Natural killer cell treated with Interleukin-12 subunit alpha and Interleukin-12 subunit beta and Interleukin-15 and Interleukin-18, amount 100 ng/mL, for 72 hours (primary cell): ENCODE data around the gene NDUFB7. TPM values are rescaled to one million over a fixed set of nuclear protein-coding genes. Genes with fewer than 3 reads are reported as not detected.
A peak's percentile ranks its signal among the peaks of the same experiment; 100 is the strongest.
"Not testable (repeated sequence)": the region's sequence is repeated elsewhere in the genome, so short reads cannot be mapped to it uniquely, and the experiment has no call there.

Experiments
- ATAC-seq, 2 donors: fragments of 150-1000 bp; cut with Tn5 transposase in 1 of 2; sonication (Bioruptor Pico), chemical (Tn5 transposase) in 1 of 2; 2 replicates each; pipeline ENCODE4 v1.10.0; 2021
- DNase-seq: peaks from one replicate; pipeline ENCODE4 v3.0.0; 2022; ENCODE audit warnings: low spot score
- H3K27ac Mint-ChIP-seq, 2 donors: 1 replicate in 1 of 2; 2 replicates in 1 of 2; pipeline ENCODE4 v1.8.0; 2022; ENCODE audit warnings: mixed read lengths in 2 of 2, mild to moderate bottlenecking in 1 of 2, moderate library complexity in 1 of 2
- H3K27me3 Mint-ChIP-seq, 2 donors: 1 replicate in 1 of 2; 2 replicates in 1 of 2; pipeline ENCODE4 v1.8.0; 2022; ENCODE audit warnings: mixed read lengths in 2 of 2
- H3K36me3 Mint-ChIP-seq: one replicate; pipeline ENCODE4 v1.8.0; 2022; ENCODE audit warnings: mixed read lengths
- H3K4me1 Mint-ChIP-seq, 2 donors: 1 replicate in 1 of 2; 2 replicates in 1 of 2; pipeline ENCODE4 v1.8.0; 2022; ENCODE audit warnings: low read depth in 2 of 2, mixed read lengths in 2 of 2, mild to moderate bottlenecking in 1 of 2
- H3K4me3 Mint-ChIP-seq: one replicate; pipeline ENCODE4 v1.8.0; 2022; ENCODE audit warnings: mixed read lengths
- H3K9me3 Mint-ChIP-seq: 2 replicates; pipeline ENCODE4 v1.8.0; 2022; ENCODE audit warnings: mixed read lengths
- total RNA-seq, 2 donors: library from RNA; stranded (reverse); gene quantifications; one replicate each; pipeline ENCODE4 v1.2.3, GENCODE V29; 2022

NDUFB7 gene
- 100 to 1,000 TPM; 109 to 167 TPM for total RNA-seq

- ATAC-seq: peak; percentile 99 to 100
- DNase-seq: peak; percentile 96
- peak within 1 kb of the TSS; percentile 78 to 90 for H3K27ac Mint-ChIP-seq
- H3K4me3 Mint-ChIP-seq: peak within 1 kb of the TSS; percentile 95
- peaks cover 21 to 40% of the 10 kb centered on the region in 2 donors for H3K4me1 Mint-ChIP-seq
- no peaks in the 10 kb centered on the region for H3K27me3 Mint-ChIP-seq
- no peaks in the 10 kb centered on the region for H3K9me3 Mint-ChIP-seq
- no peaks in the 10 kb centered on the region for H3K36me3 Mint-ChIP-seq
These were observed at the start of gene NDUFB7 for GRCh38 chr19:14571695-14572490. NDUFB7 (minus strand) TSS chr19:14572066; CDS start chr19:14572000, 66 bp downstream.

- Mint-ChIP-seq H3K4me1 (peaks cover 0 to 5% of the 10 kb centered on the region in 2 donors), H3K27me3 (peaks cover 8 to 14% of the 10 kb centered on the region in 2 donors), H3K36me3 (peaks cover 13% of the 10 kb centered on the region), H3K9me3 (peaks cover 9% of the 10 kb centered on the region), H3K4me3 (no peak overlapping the region), H3K27ac (no peak overlapping the region)
- ATAC-seq (no peak), DNase-seq (no peak)
These were observed 47.5 kb upstream of the NDUFB7 start for GRCh38 chr19:14619404-14619803.

- ATAC-seq (no peak), DNase-seq (no peak)
- H3K27me3 Mint-ChIP-seq: peaks cover 6 to 14% of the 10 kb centered on the region in 2 donors
- H3K36me3 Mint-ChIP-seq: peaks cover 13% of the 10 kb centered on the region
- no peak overlapping the region for H3K4me3 Mint-ChIP-seq
- peaks cover 9% of the 10 kb centered on the region for H3K9me3 Mint-ChIP-seq
- no peak overlapping the region for H3K27ac Mint-ChIP-seq
- peaks cover 4 to 5% of the 10 kb centered on the region in 2 donors for H3K4me1 Mint-ChIP-seq
These were observed 44.5 kb upstream of the NDUFB7 start for GRCh38 chr19:14616407-14616806.

DNA sequence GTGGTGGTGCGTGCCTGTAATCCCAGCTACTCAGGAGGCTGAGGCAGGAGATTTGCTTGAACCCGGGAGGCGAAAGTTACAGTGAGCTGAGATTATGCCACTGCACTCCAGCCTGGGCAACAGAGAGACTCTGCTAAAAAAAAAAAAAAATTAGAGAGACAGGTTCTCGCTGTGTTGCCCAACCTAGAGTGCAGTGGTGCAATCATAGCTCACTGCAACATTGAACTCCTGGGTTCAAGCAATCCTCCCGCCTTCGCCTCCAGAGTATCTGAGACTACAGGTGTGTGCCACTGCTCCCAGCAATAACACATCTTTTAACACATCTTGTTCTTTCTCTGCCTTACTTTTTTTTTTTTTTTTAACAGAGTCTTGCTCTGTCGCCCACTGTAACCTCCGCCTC is 43.8 kb upstream of the NDUFB7 start:
- Mint-ChIP-seq H3K27ac (no peak overlapping the region), H3K4me1 (peaks cover 4 to 5% of the 10 kb centered on the region in 2 donors), H3K36me3 (peaks cover 13% of the 10 kb centered on the region), H3K27me3 (peaks cover 6 to 14% of the 10 kb centered on the region in 2 donors), H3K9me3 (peaks cover 9% of the 10 kb centered on the region), H3K4me3 (no peak overlapping the region)
- ATAC-seq (no peak), DNase-seq (no peak)

DNA sequence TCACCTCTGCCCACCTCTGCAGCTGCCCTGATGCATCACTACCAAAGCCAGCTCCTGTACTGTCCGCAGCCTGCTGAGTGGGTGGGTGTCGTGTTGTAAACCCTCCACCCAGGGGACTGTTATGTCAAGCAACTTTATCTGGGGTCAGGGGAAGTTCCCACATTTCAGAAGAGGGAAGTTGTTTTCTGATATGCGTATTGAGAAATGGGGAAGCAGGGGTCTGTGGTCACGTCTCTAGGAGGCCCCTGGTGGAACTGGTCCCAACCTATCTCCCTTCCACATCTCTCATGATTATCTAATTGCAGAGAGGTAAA is 42.2 kb upstream of the NDUFB7 start:
- Mint-ChIP-seq H3K27me3 (peaks cover 6 to 14% of the 10 kb centered on the region in 2 donors), H3K9me3 (peaks cover 2% of the 10 kb centered on the region), H3K4me1 (peaks cover 4 to 5% of the 10 kb centered on the region in 2 donors), H3K4me3 (no peak overlapping the region), H3K36me3 (peaks cover 4% of the 10 kb centered on the region), H3K27ac (no peak overlapping the region)
- ATAC-seq (peak; percentile 59 to 61), DNase-seq (no peak)

DNA sequence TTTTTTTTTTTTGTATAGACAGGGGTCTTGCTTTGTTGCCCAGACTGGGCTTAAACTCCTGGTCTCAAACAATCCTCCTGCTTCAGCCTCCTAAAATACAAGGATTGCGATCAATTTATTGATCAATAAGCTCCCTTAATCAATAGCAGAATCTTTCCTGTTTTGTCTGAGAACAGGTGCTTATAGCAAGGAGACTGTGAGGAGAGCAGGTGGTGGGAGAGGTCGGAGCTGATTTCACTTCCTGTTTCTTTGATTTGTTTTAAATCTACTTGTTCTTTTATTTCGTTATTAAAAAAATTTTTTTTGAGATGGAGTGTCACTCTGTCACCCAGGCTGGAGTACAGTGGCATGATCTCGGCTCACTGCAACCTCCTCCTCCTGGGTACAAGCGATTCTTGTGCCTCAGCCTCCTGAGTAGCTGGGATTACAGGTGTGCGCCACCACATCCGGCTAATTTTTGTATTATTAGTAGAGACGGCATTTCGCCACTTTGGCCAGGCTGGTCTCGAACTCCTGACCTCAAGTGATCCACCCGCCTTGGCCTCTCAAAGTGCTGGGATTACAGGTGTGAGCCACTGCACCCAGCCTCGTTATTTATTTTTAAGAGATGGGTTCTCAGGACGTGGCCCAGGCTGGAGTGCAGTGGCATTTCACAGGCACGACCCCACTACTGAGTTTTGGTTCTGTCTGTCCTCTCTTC is 41.7 kb upstream of the NDUFB7 start:
- not testable (repeated sequence) for H3K4me1 Mint-ChIP-seq, ATAC-seq, H3K27ac Mint-ChIP-seq, H3K36me3 Mint-ChIP-seq, DNase-seq, H3K9me3 Mint-ChIP-seq, H3K4me3 Mint-ChIP-seq
- H3K27me3 Mint-ChIP-seq: peaks cover 6 to 14% of the 10 kb centered on the region in 2 donors

- Mint-ChIP-seq H3K27ac (no peak overlapping the region), H3K27me3 (peaks cover 6 to 12% of the 10 kb centered on the region in 2 donors), H3K9me3 (no peaks in the 10 kb centered on the region), H3K4me1 (peaks cover 4 to 5% of the 10 kb centered on the region in 2 donors), H3K4me3 (no peak overlapping the region), H3K36me3 (no peaks in the 10 kb centered on the region)
- DNase-seq (no peak), ATAC-seq (no peak)
These were observed 40.8 kb upstream of the NDUFB7 start for GRCh38 chr19:14612657-14613056.

- not testable (repeated sequence) for H3K36me3 Mint-ChIP-seq, H3K27ac Mint-ChIP-seq, H3K4me1 Mint-ChIP-seq, H3K4me3 Mint-ChIP-seq, ATAC-seq, H3K27me3 Mint-ChIP-seq, DNase-seq, H3K9me3 Mint-ChIP-seq
These were observed 40.4 kb upstream of the NDUFB7 start for GRCh38 chr19:14612242-14612641.

GRCh38 chr19:14611051-14611450 is 39.2 kb upstream of the NDUFB7 start:
- no peak for ATAC-seq

GRCh38 chr19:14606627-14607026 is 34.8 kb upstream of the NDUFB7 start:
- Mint-ChIP-seq H3K9me3 (no peaks in the 10 kb centered on the region), H3K27ac (no peak overlapping the region), H3K27me3 (peaks cover 0 to 2% of the 10 kb centered on the region in 2 donors), H3K36me3 (no peaks in the 10 kb centered on the region), H3K4me1 (no peaks in the 10 kb centered on the region), H3K4me3 (no peak overlapping the region)
- no peak for ATAC-seq
- no peak for DNase-seq

More at GRCh38 chr19:14611051-14611450, 39.2 kb upstream of the NDUFB7 start:
- H3K36me3 Mint-ChIP-seq: no peaks in the 10 kb centered on the region
- peaks cover under 1 to 1% of the 10 kb centered on the region in 2 donors for H3K27me3 Mint-ChIP-seq
- H3K4me3 Mint-ChIP-seq: no peak overlapping the region
- no peak overlapping the region for H3K27ac Mint-ChIP-seq
- no peaks in the 10 kb centered on the region for H3K9me3 Mint-ChIP-seq
- H3K4me1 Mint-ChIP-seq: peaks cover under 1 to 4% of the 10 kb centered on the region in 2 donors
- no peak for DNase-seq

DNA sequence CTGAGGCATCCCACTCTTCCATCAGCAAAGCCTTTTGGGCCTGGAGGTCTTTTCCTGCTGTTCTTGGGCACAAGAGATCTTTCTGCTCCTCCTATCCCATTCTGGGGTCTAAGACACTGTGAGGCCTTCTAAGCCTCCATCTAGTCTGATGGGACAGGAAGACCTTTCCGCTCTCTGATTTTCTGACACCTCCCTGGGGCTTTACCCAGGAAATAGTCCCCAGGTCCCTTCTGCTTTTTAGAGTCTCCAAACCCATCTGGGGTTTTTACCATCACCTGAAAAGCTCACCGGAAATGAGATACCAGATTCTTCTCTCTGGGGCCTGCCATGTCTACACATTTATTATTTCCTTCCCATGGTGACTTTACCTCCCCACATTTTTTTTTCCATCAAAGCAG is 32.1 kb upstream of the NDUFB7 start:
- H3K27ac Mint-ChIP-seq: no peak overlapping the region

DNA sequence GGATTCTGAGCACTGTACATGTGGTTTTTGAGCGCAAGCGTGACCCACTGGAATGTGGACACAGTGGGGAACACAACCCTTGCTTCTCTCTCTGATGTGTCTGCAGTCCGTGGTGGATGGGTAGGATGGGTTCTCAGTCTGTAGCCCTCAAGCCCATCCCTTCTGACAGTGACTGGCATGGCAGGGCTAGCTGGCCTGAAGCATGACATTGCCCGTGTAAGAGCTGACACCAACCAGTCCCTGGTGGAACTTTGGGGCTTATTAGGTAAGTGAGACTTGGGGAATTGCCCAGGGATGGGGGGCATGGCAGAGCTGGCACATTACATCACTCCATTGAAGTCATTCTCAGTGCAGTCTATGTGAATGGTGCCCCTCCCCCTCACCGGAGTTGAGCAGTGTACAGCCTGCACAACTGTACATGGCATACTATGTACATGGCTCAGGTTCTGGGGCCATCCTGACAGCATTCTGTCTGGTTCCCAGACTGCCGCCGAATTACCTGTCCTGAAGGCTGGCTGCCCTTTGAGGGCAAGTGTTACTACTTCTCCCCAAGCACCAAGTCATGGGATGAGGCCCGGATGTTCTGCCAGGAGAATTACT is 27.8 kb upstream of the NDUFB7 start:
- peaks cover 10% of the 10 kb centered on the region for H3K36me3 Mint-ChIP-seq
- no peaks in the 10 kb centered on the region for H3K27me3 Mint-ChIP-seq
- H3K4me3 Mint-ChIP-seq: no peak overlapping the region
- H3K9me3 Mint-ChIP-seq: peaks cover 7% of the 10 kb centered on the region
- no peak for ATAC-seq
- H3K27ac Mint-ChIP-seq: no peak overlapping the region
- H3K4me1 Mint-ChIP-seq: peaks cover 7 to 9% of the 10 kb centered on the region in 2 donors
- DNase-seq: no peak

More for the DNA sequence above, 32.1 kb upstream of the NDUFB7 start:
- Mint-ChIP-seq H3K9me3 (no peaks in the 10 kb centered on the region), H3K27me3 (peaks cover 0 to 2% of the 10 kb centered on the region in 2 donors), H3K4me3 (no peak overlapping the region), H3K4me1 (no peaks in the 10 kb centered on the region), H3K36me3 (no peaks in the 10 kb centered on the region)
- no peak for DNase-seq
- ATAC-seq: no peak

GRCh38 chr19:14595558-14595957 is 23.7 kb upstream of the NDUFB7 start:
- Mint-ChIP-seq H3K36me3 (peaks cover 10% of the 10 kb centered on the region), H3K27me3 (peaks cover 0 to 6% of the 10 kb centered on the region in 2 donors), H3K4me1 (peaks cover 7 to 9% of the 10 kb centered on the region in 2 donors), H3K9me3 (peaks cover 7% of the 10 kb centered on the region), H3K27ac (no peak overlapping the region), H3K4me3 (no peak overlapping the region)
- no peak for DNase-seq
- ATAC-seq: no peak

GRCh38 chr19:14589433-14589832 is 17.6 kb upstream of the NDUFB7 start:
- peak; percentile 63 to 67 for ATAC-seq
- not testable (repeated sequence) for H3K4me3 Mint-ChIP-seq, H3K27ac Mint-ChIP-seq, H3K36me3 Mint-ChIP-seq, H3K4me1 Mint-ChIP-seq, DNase-seq, H3K27me3 Mint-ChIP-seq, H3K9me3 Mint-ChIP-seq
